HG02571 (cell line): ENCODE data around the gene TFCP2.
"Not testable (repeated sequence)": the region's sequence is repeated elsewhere in the genome, so short reads cannot be mapped to it uniquely, and the experiment has no call there.

Source experiments
- ATAC-seq: cut with Tn5 transposase; IDR thresholded peaks from one replicate; pipeline ENCODE4 v1.9.1; 2021; ENCODE audit warnings: mild to moderate bottlenecking, moderate library complexity; ENCODE audit not compliant: unreplicated experiment

The TFCP2 gene

GRCh38 chr12:51172515-51173431 lies at the start of gene TFCP2:
Gene TFCP2 (minus strand): TSS chr12:51173135. CDS start chr12:51172422, 713 bp downstream.
- peak; percentile 91 for ATAC-seq

GRCh38 chr12:51222461-51222860 lies 49.5 kb upstream of the TFCP2 start:
- ATAC-seq = no peak

- not testable (repeated sequence) for ATAC-seq
Measured at GRCh38 chr12:51219857-51220256, 46.9 kb upstream of the TFCP2 start.

- ATAC-seq = no peak
Measured at GRCh38 chr12:51219322-51219721, 46.4 kb upstream of the TFCP2 start.

GRCh38 chr12:51218607-51219161 lies 45.7 kb upstream of the TFCP2 start:
- ATAC-seq = no peak

GRCh38 chr12:51217968-51218606 lies 45.2 kb upstream of the TFCP2 start, which contains the start of gene POU6F1:
Gene POU6F1 (minus strand): TSS chr12:51218062. CDS start chr12:51206836, 11,226 bp downstream.
- ATAC-seq = peak; percentile 61

- ATAC-seq = peak; percentile 40
Measured at GRCh38 chr12:51217133-51217967, 44.4 kb upstream of the TFCP2 start.

GRCh38 chr12:51216642-51217041 lies 43.7 kb upstream of the TFCP2 start:
- ATAC-seq = no peak

- no peak for ATAC-seq
Measured at GRCh38 chr12:51214895-51215294, 42.0 kb upstream of the TFCP2 start.

GRCh38 chr12:51210690-51211395 lies 37.9 kb upstream of the TFCP2 start:
- no peak for ATAC-seq

GRCh38 chr12:51209259-51209658 lies 36.3 kb upstream of the TFCP2 start:
- ATAC-seq = no peak

- ATAC-seq = no peak
Measured at GRCh38 chr12:51208016-51208660, 35.2 kb upstream of the TFCP2 start.

- no peak for ATAC-seq
Measured at GRCh38 chr12:51205350-51205749, 32.4 kb upstream of the TFCP2 start.

GRCh38 chr12:51202718-51203117 lies 29.8 kb upstream of the TFCP2 start:
- ATAC-seq = no peak

GRCh38 chr12:51200806-51201205 lies 27.9 kb upstream of the TFCP2 start:
- no peak for ATAC-seq

- ATAC-seq = no peak
Measured at GRCh38 chr12:51200156-51200555, 27.2 kb upstream of the TFCP2 start.

GRCh38 chr12:51199366-51199945 lies 26.5 kb upstream of the TFCP2 start:
- ATAC-seq = no peak

GRCh38 chr12:51198568-51199365 lies 25.8 kb upstream of the TFCP2 start:
- no peak for ATAC-seq
